HG03460 (cell line): Measurements from ENCODE around the gene ANKRD6.

Experiments used
- ATAC-seq: cut with Tn5 transposase; IDR thresholded peaks from one replicate; pipeline ENCODE4 v1.9.1; 2021; ENCODE audit not compliant: unreplicated experiment

ANKRD6 gene

DNA sequence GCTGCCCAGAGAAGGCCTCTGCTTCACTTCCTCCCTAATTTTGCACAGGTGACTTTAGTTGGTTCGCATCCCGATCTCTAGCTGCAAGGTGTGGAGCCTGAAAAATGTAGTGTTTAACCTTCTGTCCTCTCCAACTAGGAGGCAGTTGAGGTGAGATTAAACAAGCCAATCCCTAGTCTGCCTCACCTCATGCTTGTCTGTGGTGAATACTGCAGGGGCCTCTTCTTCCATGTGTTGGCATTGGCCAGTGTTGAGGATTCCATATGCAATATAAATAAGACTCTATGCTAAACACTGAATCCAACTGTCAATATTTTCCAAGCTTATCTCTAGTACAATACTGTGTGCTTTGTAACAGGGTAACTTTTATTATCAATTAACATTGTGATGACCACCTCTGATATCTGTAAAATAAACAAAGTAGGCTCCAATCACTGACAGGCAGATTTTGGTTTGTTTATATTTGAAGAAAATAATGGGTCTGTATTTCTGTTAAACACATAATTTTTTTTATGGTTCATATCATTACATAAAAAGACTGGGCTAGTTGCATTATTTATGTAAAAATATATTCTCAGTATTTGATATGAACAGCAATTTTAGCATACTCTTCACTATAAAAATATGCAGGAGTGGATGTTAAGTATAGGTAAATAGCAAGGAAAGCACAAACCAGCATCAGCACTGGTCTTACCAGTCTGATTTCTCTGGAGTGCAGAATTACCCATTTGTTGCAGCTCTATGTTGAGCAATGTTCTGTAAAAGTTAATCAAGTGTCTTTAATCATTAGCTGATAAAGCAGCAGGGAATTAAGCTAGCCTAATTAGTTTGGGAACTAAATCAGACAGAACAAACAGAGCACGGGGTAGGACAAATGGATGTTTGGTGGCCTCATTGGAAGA is 74.0 kb downstream of the ANKRD6 start:
- no peak for ATAC-seq

DNA sequence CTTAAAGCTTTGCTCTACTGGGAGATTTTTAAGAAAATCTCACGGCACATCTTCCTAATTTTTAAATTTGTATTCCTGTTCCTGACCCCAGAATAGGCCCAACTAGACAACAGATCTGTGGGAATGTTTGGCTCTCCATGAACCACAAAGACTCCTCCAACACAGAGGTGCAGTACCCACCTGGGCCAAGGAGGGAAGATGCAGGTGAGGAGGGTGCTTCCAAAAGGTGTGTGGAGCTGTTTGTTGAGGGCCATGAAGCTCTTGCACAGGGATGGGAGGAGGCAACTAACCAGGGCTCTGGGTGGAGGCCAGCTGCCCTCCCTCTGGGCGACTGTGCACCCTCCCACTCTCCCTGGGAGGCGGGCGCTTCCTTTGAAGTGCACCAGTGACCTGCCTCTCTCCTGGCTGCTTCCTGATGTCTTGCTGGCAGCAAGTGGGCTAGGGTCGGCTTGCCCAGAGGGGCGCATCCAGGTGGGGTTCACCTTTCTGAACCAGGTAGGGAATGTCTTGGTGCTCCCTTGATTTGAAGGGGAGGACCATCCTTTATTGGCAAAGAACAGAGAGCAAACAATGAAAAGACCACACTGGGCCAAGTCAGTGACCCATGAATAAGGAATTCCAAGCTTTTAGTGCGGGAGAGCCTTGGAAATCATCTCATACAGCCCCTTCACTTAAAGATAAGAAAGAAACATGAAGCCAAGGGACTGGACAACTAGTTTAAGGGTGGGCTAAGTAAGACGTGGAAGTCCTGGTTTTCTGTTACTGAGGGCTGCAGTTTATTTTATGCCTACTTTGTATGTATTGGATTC is 76.0 kb downstream of the ANKRD6 start:
- no peak for ATAC-seq

DNA sequence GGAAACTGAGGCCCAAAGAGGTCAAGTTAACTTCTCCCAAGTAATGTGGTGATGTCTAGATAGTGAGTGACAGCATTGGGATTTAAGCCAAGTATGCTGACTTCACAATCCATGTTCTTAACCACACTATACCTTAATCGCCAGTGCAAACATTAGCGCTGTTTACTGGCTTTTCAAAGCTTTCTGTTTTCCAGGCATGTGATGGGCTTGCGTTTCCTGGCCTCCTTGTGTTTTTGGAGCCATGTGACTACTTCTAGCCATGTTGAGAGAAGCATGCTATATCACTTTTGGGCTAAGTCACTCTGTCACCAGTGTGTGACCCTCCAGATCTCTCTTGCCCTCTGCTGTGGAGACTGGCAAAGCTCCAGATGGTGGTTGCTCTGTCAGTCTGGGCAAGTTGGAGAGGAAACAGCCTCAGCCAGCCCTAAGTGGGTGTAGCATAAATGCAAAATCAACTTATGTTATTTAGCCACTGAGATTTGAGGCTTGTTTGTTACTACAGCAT is 76.9 kb downstream of the ANKRD6 start:
- no peak for ATAC-seq

DNA sequence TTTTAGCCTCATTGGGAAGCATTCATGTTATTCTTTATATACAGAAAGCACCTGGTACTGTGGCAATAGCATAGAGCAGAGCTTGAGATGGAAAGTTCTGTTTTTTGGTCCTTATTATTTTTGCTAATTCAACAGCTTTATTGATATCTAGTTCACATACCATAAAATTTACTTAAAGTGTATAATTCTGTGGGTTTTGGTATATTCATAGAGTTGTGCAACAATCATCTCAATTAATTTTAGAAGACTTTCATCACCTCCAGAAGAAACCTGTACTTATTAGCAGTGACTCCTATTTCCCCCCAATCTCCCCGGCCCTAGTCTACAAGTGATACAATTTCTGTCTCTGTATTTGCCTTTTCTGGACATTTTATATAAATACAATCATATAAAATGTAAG is 77.4 kb downstream of the ANKRD6 start:
- no peak for ATAC-seq

DNA sequence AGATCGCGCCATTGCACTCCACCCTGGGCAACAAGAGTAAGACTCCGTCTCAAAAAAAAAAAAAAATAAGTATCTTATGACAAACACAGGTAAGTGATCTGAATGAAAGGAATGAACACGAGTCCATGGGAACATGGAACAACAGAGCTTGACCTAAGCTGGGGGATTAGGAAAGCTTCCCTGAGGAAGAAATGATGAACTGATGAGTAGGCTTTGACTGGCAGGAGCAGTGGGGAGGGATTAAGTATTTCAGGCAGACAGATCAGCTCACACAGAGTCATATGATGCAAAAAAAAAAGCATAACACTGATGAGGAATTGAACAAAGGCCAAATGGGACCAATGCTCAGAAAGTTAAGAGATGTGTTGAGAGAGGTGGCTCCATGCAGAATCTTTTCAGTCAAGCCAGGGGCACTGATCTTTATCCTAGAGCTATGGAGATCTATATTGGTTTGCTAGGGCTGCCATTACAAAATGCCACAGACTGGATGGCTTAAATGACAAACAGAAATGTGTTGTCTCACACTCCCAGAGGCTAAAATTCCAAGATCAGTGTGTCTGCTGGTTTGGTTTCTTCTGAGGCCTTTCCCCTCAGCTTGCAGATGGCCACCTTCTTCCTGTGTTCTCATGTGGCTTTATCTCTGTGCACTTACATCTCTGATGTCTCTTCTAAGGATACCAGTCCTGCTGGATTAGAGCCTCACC is 85.6 kb downstream of the ANKRD6 start:
- no peak for ATAC-seq

DNA sequence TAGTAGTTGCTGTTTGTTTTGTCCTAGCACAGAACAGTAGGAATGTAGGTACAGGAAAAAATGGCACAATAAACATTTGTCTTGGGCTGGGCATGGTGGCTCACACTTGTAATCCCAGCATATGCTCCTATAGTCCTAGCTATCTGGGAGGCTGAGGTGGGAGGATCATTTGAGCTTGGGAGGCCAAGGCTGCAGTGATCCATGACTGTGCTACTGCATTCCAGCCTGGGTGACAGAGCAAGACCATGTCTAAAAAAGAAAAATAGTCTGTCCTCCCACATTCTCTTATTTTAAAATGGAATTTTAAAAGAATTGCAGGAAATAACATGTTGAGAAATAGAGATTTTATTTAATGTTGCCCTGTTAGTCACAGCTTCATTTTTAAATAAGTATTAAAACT is 87.8 kb downstream of the ANKRD6 start:
- ATAC-seq: no peak

DNA sequence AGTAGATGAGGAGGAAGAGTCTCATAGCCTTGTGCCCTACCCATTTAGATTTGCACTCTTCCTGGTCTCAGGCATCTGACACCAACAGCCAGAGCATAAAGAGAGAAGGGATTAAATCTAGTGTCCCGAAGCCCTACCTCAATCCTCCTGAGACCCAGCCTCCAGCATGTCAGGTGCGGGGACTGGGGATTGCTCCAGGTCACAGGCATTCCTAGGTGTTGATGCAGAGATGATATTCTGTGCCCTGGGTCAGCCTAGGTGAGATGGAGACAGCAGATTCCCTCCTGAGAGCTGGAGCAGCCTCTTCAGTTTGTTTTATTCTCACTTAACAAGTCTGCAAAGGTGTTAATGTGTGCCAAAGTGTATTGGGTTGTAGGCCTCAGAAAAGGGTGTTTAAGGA is 89.8 kb downstream of the ANKRD6 start:
- no peak for ATAC-seq

DNA sequence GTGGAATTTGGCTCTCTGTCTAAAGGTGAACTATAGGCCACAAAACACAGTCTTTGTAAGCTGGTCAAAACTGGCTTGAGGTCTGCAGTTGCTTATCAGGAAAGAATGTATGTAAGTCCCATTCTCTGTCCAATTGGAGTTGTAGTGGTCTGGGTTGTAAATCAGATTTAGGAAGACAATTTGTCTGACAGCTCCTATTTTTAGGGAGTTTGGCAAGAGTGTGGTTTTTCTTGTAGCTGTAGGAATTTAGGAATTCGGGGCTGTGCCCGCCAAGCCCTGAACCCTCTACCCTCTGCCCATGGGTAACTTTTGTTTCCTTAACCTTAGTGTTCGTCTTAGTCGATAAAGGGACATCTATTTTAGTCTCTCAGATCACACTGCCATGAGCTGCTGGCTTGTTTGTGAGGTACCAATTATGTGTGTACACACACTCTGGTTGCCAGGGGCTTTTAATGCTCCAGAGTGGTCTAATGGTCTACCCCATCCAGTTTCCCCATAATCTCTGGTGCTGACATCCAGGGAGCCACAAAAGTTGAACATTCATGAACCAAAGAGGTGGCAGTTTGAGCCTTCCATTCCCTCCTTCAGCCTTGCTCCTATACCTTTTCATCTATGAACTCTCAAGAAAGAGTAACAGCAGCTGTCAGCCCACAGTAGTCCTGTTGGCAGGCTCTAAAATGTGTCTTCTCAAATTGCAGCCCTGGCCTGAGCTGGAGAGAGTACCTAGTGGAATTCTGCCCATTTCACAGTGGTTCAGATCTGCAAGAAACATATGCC is 93.0 kb downstream of the ANKRD6 start:
- no peak for ATAC-seq

DNA sequence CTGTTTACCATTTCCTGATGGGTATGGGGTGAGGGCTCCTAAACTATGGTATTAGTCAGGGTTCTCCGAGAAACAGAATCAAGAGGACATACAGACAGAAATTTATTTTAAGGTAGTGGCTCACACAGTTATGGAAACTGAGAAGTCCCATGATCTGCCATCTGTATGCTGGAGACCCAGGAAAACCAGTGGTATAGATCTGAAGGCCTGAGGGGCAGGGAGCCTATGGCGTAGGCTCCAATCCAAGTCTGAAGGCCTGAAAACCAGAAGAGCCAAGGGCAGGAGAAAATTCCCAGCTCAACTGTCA is 93.6 kb downstream of the ANKRD6 start:
- ATAC-seq: no peak

DNA sequence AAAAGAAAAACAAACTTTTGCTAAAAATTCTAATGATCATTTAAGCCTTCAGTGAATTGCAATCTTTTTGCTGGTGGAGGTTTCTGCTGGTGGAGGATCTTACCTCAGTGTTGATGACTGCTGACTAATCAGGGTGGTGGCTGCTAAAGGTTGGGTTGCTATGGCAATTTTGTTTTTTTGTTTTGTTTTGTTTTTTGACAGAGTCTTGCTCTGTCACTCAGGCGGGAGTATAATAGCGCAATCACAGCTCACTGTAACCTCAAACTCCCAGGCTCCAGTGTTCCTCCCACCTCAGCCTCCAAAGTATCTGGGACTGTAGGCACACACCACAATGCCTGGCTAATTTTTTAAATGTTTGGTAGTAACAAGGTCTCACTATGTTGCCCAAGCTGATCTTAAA is 94.7 kb downstream of the ANKRD6 start:
- ATAC-seq: no peak

DNA sequence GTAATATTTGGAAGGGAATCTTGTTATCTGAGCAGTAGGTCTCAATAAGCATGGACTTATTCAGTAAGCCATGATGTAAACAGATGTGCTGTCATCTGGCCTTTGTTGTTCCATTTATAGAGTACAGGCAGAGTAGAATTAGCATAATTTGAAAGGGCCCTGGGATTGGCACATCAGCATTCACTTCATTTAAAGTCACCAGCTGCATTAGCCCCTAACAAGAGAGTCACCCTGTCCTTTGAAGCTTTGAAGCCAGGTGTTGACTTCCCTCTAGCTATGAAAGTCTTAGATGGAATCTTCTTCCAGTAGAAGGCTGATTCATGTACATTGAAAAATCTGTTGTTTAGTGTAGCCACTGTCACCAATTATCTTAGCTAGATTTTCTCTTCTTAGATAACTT is 95.9 kb downstream of the ANKRD6 start:
- no peak for ATAC-seq

DNA sequence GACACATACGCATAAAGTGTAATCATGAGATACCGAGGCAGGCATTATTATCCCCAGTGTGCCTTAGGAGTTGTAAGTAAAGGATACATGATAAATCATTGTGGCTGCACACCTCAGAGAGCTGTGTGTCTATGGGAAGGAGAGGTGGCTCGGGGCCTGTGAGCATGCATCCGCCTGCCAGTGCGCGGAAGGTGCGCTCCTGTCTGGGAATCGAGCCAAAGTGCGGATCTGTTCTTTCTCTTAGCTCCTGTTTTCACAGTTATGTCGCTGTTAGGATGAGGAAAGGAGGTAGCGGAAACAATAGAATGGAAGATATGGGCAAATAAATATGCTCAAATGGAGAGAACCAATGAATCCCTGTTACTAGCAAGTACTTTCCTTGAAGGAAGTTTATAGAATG is 98.0 kb downstream of the ANKRD6 start:
- no peak for ATAC-seq

DNA sequence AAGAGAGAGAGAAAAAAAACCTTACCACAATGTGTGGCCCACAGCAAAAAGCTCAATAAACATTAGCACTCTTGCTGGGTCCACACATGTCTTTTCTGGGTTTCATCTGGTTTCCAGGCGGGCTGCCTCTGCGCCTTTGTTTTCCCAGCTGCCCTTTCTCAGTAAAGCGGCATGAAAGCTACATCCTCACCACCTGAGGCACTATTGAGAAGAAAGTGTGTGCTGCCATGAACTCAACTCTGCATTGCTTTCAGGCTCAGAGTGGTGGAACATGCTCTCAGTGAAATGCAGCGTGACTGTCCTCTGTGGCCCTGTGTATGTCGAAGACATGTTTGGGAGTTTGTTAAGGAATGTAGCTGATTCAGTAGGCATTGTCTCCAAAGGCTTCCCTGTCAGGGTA is 103.3 kb downstream of the ANKRD6 start:
- no peak for ATAC-seq

DNA sequence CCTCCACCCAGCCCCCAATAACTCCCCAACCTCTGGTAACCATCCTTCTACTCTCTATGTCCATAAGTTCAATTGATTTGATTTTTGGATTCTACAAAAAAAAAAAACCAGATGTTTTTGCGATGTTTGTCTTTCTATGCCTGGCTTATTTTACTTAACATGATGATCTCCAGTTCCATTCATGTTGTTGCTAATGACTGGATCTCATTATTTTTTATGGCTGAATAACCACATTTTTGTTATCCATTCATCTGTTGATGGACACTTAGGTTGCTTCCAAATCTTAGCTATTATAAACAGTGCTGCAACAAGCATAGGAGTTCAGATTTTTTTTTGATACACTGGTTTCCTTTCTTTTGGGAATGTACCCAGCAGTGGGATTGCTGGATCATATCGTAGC is 106.8 kb downstream of the ANKRD6 start:
- no peak for ATAC-seq

DNA sequence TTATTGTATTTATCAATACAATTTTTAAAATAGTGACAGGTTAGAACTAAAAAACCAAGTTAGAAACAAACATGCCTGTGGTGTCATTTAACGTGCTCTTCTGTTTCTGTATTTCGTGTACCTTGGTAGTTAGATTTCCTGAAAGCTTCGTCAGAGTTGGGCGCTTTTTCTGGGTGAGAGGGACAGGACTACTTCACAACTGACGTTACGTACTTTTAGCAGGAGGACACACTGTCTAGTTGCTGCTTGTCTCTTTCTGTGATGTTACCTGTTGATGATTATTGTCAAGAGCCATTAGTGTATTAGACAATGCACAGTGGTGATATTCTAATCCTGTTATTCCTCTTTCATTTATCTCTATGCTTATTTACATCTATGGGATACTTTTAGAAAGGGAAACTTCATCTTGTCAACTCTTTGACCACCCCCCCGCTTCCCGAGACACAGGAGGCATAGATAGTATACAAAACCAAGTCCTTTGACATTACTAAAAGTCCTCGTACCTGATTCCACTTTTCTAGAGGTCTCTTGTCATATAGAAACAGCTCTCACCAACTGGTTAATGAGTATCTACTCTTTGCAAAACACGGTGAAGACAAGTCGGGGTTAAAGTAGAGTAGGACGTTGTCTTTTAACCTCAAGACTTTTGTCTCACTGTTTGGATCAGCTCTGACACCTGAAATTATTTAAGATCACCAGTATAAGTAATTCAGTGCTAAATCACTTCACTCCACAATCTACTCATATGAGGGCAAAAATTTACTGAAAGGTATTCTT is 109.3 kb downstream of the ANKRD6 start:
- ATAC-seq: peak; percentile 90

DNA sequence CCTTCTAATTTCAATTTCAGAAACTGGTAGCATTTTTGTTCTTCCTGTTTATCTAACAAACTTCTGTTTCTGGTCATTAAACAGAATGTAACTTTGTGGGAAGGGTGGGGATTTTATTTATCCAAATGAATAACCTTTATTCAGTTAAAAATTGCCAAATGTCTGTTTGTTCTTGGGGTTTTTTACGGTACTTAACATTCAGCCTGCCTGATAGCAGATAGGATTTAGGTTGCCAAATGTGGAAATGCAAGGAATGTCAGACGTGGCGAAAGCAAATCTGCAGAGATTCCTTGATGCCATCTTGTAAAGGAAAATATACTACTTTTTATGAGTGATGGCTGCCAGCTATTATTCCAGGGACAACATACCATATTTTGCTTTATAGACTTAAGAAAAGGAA is 109.9 kb downstream of the ANKRD6 start:
- ATAC-seq: peak; percentile 26

DNA sequence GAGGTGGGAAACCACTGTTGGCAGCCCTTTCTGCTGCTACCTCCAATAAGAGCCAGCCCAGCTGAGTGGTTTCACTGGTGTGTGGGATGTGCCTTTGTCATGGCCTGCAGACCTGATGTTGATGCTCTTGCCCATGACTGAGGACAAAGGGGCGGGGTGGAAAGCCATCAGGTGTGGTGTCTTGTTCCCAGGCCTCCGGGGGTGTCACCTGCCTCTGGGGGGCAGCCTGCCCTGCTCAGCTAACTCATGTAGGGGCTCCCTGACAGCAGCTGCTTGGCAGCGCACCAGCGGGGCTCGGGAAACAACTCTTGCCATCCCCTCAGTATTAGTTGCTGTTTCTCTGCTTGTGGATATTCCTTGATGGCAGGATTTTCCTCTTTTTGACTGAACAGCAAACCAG is 114.3 kb downstream of the ANKRD6 start:
- no peak for ATAC-seq

DNA sequence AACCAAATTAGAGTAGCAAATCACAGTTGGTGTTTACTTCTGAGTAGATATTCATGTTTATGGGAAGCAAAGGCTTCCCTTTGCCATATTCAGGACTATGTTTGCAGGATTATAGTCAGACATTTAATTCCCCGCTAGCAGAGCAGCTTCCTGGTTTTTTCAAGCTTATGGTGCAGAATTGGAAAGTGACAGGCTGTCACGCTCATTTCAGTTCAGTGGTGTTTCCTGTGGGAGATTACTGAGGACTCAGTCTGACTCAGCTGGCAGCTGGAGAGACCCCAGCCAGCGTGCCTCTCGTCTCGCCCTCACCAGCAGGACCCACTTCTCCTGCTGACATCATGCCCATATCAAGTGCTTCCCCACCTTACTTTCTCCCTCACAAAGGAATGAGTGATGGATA is 120.5 kb downstream of the ANKRD6 start:
- ATAC-seq: no peak

DNA sequence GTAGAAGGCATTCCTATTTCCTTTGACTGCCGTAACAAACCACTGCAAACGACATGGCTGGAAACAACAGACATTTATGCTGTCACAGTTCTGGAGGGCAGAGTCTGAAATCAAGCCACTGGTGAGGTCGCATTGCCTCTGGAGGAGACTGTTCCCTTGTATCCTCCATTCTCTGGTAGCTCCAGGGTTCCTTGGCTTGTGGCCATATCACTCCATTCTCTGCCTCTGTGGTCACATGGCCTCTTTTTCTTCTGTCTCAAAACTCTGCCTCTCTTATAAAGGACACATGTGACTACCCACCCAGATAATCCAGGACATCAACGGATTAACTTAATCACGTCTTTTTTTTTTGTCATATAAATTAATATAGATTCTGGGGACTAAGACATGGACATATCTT is 121.2 kb downstream of the ANKRD6 start:
- ATAC-seq: no peak

DNA sequence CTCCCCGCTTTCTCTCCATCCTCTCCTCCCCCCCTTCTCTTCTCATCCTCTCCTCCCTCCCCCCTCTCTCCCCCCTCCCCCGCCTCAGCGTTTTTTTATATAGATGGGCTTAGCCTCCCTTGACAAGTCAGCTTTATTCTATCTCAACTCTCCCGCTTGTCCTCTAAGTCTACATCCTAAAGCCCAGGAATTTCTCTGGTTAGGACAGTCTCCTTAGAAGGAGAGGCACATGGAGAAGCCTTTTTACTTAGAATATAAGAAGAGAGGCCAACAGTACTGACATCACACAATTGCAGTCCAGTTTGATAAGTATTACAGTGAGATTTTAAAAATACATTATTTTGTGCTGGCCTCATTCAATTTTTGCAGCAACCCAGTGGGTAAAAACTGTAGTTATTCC is 122.1 kb downstream of the ANKRD6 start:
- ATAC-seq: no peak
